ENCODE data around the gene ANO7.

DNA sequence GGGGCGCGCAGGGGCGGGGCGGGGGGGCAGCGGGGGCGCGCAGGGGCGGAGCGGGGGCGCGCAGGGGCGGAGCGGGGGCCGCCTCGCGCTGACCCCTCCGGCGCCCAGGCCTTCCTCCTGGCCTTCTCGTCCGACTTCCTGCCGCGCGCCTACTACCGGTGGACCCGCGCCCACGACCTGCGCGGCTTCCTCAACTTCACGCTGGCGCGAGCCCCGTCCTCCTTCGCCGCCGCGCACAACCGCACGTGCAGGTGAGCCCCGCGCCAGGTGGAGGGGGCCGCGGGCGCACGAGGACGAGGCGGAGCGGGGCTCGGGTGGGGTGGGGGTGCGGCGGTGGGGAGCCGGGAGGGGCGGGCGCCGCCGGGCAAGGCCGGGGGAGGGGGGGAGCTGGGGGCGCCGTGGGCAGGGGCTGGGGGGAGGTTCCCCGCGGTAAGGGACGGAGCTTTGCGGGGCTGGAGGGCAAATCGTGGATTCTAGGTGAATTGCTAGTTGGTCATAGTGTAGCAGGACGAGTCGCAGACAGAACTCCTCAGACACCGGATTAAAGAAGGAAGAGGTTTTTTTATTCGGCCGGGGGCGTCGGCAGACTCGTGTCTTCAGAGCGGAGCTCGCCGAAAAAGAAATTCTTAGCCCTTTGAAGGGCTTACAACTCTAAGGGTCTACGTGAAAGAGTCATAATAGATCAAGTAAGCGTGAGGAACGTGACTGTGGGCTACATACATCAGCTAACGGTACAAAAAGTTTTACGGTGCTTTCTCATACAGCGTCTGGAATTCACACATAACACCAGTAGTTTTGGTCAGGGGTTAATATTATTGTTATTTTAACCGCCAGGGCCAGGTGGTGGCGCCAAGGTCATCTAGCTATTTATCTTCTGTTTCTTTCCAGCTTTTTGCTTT, 29.9 kb downstream of the ANO7 start:
- TF ChIP-seq, protein P1, sequence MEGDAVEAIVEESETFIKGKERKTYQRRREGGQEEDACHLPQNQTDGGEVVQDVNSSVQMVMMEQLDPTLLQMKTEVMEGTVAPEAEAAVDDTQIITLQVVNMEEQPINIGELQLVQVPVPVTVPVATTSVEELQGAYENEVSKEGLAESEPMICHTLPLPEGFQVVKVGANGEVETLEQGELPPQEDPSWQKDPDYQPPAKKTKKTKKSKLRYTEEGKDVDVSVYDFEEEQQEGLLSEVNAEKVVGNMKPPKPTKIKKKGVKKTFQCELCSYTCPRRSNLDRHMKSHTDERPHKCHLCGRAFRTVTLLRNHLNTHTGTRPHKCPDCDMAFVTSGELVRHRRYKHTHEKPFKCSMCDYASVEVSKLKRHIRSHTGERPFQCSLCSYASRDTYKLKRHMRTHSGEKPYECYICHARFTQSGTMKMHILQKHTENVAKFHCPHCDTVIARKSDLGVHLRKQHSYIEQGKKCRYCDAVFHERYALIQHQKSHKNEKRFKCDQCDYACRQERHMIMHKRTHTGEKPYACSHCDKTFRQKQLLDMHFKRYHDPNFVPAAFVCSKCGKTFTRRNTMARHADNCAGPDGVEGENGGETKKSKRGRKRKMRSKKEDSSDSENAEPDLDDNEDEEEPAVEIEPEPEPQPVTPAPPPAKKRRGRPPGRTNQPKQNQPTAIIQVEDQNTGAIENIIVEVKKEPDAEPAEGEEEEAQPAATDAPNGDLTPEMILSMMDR (IDR thresholded peaks at IDR 0.05) = peak in 2 of 4 experiments; percentile 12 to 16
- no peak for TF ChIP-seq POLR2A (IDR thresholded peaks at IDR 0.05)
- TF ChIP-seq POLR2AphosphoS5 (IDR thresholded peaks at IDR 0.05) = peak; percentile 13

Data from prostate gland (tissue), 2 donors.